NCI-H146 treated with DMSO at 0.1 percent for 48 hours (cell line): Measurements from ENCODE around the gene TMIE.

Source experiments
- DNase-seq: peaks from one replicate; lab custom pipeline; 2025; ENCODE audit not compliant: unreplicated experiment; lab: John Stamatoyannopoulos, UW

Gene TMIE

GRCh38 chr3:46756642-46757041 lies 55.5 kb downstream of the TMIE start:
- no peak for DNase-seq

GRCh38 chr3:46759239-46760167 lies 58.3 kb downstream of the TMIE start:
- no peak for DNase-seq
